Breast epithelium (tissue), 3 donors: ENCODE results near the gene GNB5.

Experiments
- CTCF ChIP-seq, 3 donors: fragments of 450-650 bp; IDR thresholded peaks; one replicate each; pipeline ENCODE4 v1.5.1; 2016 to 2017; ENCODE audit warnings: antibody characterized with exemption in 3 of 3, mild to moderate bottlenecking in 3 of 3, moderate library complexity in 3 of 3
- POLR2A ChIP-seq: fragments of 450-650 bp; IDR thresholded peaks from one replicate; pipeline ENCODE4 v1.6.1; 2016; ENCODE audit warnings: antibody characterized with exemption, mild to moderate bottlenecking, moderate library complexity

- TF ChIP-seq CTCF (IDR thresholded peaks at IDR 0.05) (no peak), POLR2A (no peak)
Observed at GRCh38 chr15:52099651-52100272, 91.4 kb downstream of the GNB5 start.
